ENCODE results near the gene UMODL1.

The UMODL1 gene

DNA sequence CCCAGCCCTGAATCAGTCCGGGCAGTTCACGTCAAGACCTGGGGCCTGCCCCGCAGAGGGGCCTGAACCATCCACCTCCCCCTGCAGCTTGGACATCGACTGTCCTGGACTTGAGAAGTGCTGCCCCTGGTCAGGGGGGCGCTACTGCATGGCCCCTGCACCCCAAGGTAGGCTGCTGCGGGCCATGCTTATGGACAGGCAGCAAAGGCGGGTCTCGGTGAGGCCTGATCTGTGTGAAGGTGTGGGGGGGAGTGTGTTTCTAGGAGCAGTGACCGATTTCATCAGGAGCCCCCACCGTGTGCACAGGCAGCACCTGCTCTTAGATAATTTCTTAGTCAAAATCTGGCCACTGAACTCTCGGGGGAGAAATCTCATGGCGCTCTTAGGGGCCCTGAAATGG lies 13.0 kb downstream of the UMODL1 start:
- Histone ChIP-seq H3K27me3 (replicated peaks; ENCODE audit: insufficient read depth, low read length) (no peaks in the 10 kb centered on the region), H3K9me3 (replicated peaks; ENCODE audit: insufficient read depth, low read length) (no peaks in the 10 kb centered on the region), H3K79me2 (ENCODE audit: low read length) (no peaks in the 10 kb centered on the region), H2AFZ (ENCODE audit: low read length) (no peak overlapping the region), H3K4me3 (ENCODE audit: low read length) (no peak overlapping the region), H3K9me2 (replicated peaks; ENCODE audit: insufficient read depth, low read length) (no peaks in the 10 kb centered on the region), H3K36me3 (replicated peaks; ENCODE audit: insufficient read depth, low read length) (no peaks in the 10 kb centered on the region), H3K9ac (ENCODE audit: low read length) (no peak overlapping the region), H3F3A (ENCODE audit: insufficient read depth, low read length) (peaks cover 5% of the 10 kb centered on the region; the same call in 1 of the 2 replicates), H4K20me1 (ENCODE audit: insufficient read depth, low read length) (no peaks in the 10 kb centered on the region), H3K4me1 (ENCODE audit: low read length) (peaks cover 5% of the 10 kb centered on the region), H3K27ac (ENCODE audit: low read length) (no peak overlapping the region), H3K4me2 (ENCODE audit: low read depth, low read length) (no peak overlapping the region)
- no peak for DNase-seq
- no peak for TF ChIP-seq EZH2 (optimal IDR thresholded peaks at IDR 0.05; ENCODE audit: low read depth, low read length)
- TF ChIP-seq EZH2phosphoT487 (IDR thresholded peaks at IDR 0.05; ENCODE audit: low read length), result no peak
- TF ChIP-seq, protein P1, sequence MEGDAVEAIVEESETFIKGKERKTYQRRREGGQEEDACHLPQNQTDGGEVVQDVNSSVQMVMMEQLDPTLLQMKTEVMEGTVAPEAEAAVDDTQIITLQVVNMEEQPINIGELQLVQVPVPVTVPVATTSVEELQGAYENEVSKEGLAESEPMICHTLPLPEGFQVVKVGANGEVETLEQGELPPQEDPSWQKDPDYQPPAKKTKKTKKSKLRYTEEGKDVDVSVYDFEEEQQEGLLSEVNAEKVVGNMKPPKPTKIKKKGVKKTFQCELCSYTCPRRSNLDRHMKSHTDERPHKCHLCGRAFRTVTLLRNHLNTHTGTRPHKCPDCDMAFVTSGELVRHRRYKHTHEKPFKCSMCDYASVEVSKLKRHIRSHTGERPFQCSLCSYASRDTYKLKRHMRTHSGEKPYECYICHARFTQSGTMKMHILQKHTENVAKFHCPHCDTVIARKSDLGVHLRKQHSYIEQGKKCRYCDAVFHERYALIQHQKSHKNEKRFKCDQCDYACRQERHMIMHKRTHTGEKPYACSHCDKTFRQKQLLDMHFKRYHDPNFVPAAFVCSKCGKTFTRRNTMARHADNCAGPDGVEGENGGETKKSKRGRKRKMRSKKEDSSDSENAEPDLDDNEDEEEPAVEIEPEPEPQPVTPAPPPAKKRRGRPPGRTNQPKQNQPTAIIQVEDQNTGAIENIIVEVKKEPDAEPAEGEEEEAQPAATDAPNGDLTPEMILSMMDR (IDR thresholded peaks at IDR 0.05; ENCODE audit: low read length), result no peak

DNA sequence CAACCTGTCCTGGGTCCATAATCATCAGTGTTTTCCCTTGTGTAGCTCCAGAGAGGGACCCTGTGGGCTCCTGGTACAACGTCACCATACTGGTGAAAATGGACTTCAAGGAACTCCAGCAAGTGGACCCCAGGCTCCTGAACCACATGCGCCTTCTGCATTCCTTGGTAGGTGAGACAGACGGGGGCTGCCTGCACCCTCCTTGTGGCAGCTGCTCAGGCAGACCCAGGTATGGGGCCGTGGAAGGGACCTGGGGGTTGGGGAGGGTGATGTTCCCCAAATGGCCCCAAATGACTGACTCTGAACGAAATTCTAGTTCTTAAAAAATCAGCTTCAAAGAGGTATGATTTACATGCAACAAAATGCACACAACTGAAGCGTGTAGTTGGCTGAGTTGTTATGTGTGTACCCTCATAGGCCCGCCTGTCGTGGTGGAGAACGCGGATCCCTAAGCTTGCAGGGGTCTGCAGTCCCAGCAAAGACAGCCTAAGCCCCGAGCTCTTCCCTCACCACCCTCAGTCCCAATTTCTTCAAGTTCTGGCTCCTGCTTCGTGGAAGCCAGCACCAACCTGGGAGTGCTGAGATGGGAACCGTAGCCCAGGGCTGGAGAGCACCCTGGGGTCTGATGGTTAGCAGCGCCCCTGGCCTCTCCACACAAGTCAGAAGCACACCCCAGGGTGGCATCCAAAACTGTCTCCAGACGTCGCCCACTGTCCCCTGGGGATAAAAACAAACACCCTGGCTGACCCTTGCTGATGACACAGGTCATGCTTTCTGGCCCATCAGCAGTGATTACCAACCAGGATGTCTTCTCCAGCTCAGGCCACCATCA lies 14.3 kb downstream of the UMODL1 start:
- Histone ChIP-seq H2AFZ (ENCODE audit: low read length) (no peak overlapping the region), H3K27me3 (replicated peaks; ENCODE audit: insufficient read depth, low read length) (no peaks in the 10 kb centered on the region), H3K27ac (ENCODE audit: low read length) (no peak overlapping the region), H3F3A (ENCODE audit: insufficient read depth, low read length) (no peaks in the 10 kb centered on the region), H3K4me3 (ENCODE audit: low read length) (no peak overlapping the region), H3K79me2 (ENCODE audit: low read length) (no peaks in the 10 kb centered on the region), H4K20me1 (ENCODE audit: insufficient read depth, low read length) (no peaks in the 10 kb centered on the region), H3K9ac (ENCODE audit: low read length) (no peak overlapping the region), H3K36me3 (replicated peaks; ENCODE audit: insufficient read depth, low read length) (no peaks in the 10 kb centered on the region), H3K4me1 (ENCODE audit: low read length) (no peaks in the 10 kb centered on the region), H3K9me3 (replicated peaks; ENCODE audit: insufficient read depth, low read length) (no peaks in the 10 kb centered on the region), H3K9me2 (replicated peaks; ENCODE audit: insufficient read depth, low read length) (no peaks in the 10 kb centered on the region), H3K4me2 (ENCODE audit: low read depth, low read length) (no peak overlapping the region)
- no peak for TF ChIP-seq EZH2 (optimal IDR thresholded peaks at IDR 0.05; ENCODE audit: low read depth, low read length)
- no peak for TF ChIP-seq EZH2phosphoT487 (IDR thresholded peaks at IDR 0.05; ENCODE audit: low read length)
- TF ChIP-seq, protein P1 (IDR thresholded peaks at IDR 0.05; ENCODE audit: low read length), result no peak
- DNase-seq, result no peak

DNA sequence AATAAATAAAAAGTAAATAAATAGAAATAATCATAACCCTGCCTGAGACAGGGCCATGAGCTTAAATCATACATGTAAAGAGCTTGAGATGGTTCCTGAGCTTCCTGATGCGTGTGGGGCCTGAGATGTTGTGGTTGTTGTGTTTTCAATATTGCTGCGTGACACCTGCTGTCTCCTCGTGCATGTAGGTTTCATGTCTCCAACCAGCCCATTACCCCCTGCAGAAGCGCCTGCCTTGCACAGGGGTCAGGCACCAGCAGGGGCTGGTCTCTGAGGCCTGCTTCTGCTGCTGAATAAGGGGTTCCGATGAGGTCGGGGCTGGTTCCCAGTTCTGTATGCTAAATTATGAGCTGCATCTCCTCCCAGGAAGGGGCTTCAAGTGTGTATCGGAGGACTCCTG lies 15.9 kb downstream of the UMODL1 start:
- no peaks in the 10 kb centered on the region for H3K27me3 ChIP-seq (replicated peaks; ENCODE audit: insufficient read depth, low read length)
- TF ChIP-seq EZH2 (optimal IDR thresholded peaks at IDR 0.05; ENCODE audit: low read depth, low read length) (no peak), EZH2phosphoT487 (IDR thresholded peaks at IDR 0.05; ENCODE audit: low read length) (no peak)
- TF ChIP-seq, protein P1 (IDR thresholded peaks at IDR 0.05; ENCODE audit: low read length), result no peak
- H3K4me3 ChIP-seq (ENCODE audit: low read length), result no peak overlapping the region

More for the DNA sequence above, 15.9 kb downstream of the UMODL1 start:
- no peak overlapping the region for H3K27ac ChIP-seq (ENCODE audit: low read length)
- H3K9me3 ChIP-seq (replicated peaks; ENCODE audit: insufficient read depth, low read length), result no peaks in the 10 kb centered on the region
- no peaks in the 10 kb centered on the region for H3K9me2 ChIP-seq (replicated peaks; ENCODE audit: insufficient read depth, low read length)
- H3K4me2 ChIP-seq (ENCODE audit: low read depth, low read length), result no peak overlapping the region
- no peak overlapping the region for H2AFZ ChIP-seq (ENCODE audit: low read length)
- no peaks in the 10 kb centered on the region for H3F3A ChIP-seq (ENCODE audit: insufficient read depth, low read length)
- no peaks in the 10 kb centered on the region for H3K36me3 ChIP-seq (replicated peaks; ENCODE audit: insufficient read depth, low read length)
- no peaks in the 10 kb centered on the region for H3K79me2 ChIP-seq (ENCODE audit: low read length)
- no peaks in the 10 kb centered on the region for H4K20me1 ChIP-seq (ENCODE audit: insufficient read depth, low read length)
- no peak overlapping the region for H3K9ac ChIP-seq (ENCODE audit: low read length)
- H3K4me1 ChIP-seq (ENCODE audit: low read length), result no peaks in the 10 kb centered on the region
- DNase-seq, result no peak

Measured in MM.1S (cell line).